Osteocyte (in vitro differentiated cells): ENCODE data around the gene REEP6. TPM values are rescaled to one million over a fixed set of nuclear protein-coding genes. Genes with fewer than 3 reads are reported as not detected.

Source experiments
- DNase-seq: peaks from one replicate; pipeline ENCODE4 v3.0.0; 2021; ENCODE audit warnings: mixed read lengths; ENCODE audit not compliant: unreplicated experiment; ENCODE audit errors: extremely low spot score
- H3K27ac Mint-ChIP-seq: one replicate; pipeline ENCODE4 v1.8.0; 2021; ENCODE audit warnings: mild to moderate bottlenecking, mixed read lengths; ENCODE audit not compliant: unreplicated experiment
- H3K27me3 Mint-ChIP-seq: one replicate; pipeline ENCODE4 v1.8.0; 2021; ENCODE audit warnings: mixed read lengths; ENCODE audit not compliant: unreplicated experiment
- H3K36me3 Mint-ChIP-seq: one replicate; pipeline ENCODE4 v1.8.0; 2021; ENCODE audit warnings: mixed read lengths; ENCODE audit not compliant: unreplicated experiment
- H3K4me1 Mint-ChIP-seq: one replicate; pipeline ENCODE4 v1.8.0; 2021; ENCODE audit warnings: mixed read lengths; ENCODE audit not compliant: unreplicated experiment
- H3K4me3 Mint-ChIP-seq: one replicate; pipeline ENCODE4 v1.8.0; 2021; ENCODE audit warnings: mild to moderate bottlenecking, moderate library complexity, mixed read lengths; ENCODE audit not compliant: unreplicated experiment
- H3K9me3 Mint-ChIP-seq: one replicate; pipeline ENCODE4 v1.8.0; 2021; ENCODE audit warnings: mixed read lengths; ENCODE audit not compliant: unreplicated experiment
- total RNA-seq: library from RNA; stranded (reverse); gene quantifications from 2 replicates; pipeline ENCODE4 v1.2.1, GENCODE V29; 2021
- TF ChIP-seq, protein P1 (sequence below): fragments of 200-600 bp; sonication (generic); IDR thresholded peaks from 2 replicates; pipeline ENCODE4 v1.5.0; 2021; ENCODE audit warnings: antibody characterized with exemption, mild to moderate bottlenecking, moderate library complexity

Gene REEP6
- total RNA-seq, 1 donor from 2014 or later = 4.1 TPM

DNA sequence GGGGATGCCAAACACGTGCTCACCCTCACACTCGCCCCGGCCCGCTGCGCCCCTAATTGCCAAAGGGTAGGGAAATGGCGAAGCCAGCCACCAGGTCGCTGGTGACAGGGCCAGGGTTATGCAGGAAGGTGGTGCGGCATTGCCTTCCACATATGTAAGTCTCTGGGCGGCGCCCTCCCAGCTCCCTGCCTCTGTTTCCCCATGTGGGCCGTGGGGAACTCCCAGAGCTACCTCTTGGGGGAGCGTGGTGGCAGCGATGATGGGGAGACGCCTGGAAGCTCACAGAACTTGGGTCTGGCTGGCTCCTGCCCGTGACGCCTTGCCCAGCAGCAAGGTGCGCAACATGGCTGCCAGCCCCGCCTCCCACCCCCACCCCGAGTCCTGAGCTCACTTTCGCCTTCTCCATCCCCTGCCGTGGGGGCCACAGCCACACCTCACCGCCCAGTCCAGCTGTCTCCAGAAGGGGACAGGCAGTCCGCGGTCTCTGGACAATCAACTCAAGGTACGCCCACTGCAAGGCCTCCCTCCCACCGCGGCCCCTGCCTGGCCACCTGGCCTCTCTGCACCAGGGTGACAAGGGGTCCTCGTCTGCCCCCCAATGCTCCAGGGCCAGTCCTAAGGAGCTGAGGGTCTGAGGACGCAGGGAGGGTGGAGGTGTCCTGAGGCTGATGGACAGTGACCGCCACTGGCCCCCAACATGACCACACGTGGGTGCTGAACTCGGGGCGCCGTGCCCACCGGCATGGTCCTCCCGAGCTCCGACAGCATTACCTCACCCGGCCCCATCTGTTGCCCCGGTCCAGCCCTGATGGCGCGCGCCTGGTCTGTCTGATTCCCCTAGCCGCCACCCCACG is 18.5 kb upstream of the REEP6 start:
- Mint-ChIP-seq H3K4me1 (peaks cover 11% of the 10 kb centered on the region), H3K36me3 (peaks cover 3% of the 10 kb centered on the region), H3K4me3 (no peak overlapping the region), H3K27ac (no peak overlapping the region), H3K27me3 (peaks cover 2% of the 10 kb centered on the region), H3K9me3 (no peaks in the 10 kb centered on the region)
- TF ChIP-seq, protein P1, sequence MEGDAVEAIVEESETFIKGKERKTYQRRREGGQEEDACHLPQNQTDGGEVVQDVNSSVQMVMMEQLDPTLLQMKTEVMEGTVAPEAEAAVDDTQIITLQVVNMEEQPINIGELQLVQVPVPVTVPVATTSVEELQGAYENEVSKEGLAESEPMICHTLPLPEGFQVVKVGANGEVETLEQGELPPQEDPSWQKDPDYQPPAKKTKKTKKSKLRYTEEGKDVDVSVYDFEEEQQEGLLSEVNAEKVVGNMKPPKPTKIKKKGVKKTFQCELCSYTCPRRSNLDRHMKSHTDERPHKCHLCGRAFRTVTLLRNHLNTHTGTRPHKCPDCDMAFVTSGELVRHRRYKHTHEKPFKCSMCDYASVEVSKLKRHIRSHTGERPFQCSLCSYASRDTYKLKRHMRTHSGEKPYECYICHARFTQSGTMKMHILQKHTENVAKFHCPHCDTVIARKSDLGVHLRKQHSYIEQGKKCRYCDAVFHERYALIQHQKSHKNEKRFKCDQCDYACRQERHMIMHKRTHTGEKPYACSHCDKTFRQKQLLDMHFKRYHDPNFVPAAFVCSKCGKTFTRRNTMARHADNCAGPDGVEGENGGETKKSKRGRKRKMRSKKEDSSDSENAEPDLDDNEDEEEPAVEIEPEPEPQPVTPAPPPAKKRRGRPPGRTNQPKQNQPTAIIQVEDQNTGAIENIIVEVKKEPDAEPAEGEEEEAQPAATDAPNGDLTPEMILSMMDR = no peak
- DNase-seq = no peak

DNA sequence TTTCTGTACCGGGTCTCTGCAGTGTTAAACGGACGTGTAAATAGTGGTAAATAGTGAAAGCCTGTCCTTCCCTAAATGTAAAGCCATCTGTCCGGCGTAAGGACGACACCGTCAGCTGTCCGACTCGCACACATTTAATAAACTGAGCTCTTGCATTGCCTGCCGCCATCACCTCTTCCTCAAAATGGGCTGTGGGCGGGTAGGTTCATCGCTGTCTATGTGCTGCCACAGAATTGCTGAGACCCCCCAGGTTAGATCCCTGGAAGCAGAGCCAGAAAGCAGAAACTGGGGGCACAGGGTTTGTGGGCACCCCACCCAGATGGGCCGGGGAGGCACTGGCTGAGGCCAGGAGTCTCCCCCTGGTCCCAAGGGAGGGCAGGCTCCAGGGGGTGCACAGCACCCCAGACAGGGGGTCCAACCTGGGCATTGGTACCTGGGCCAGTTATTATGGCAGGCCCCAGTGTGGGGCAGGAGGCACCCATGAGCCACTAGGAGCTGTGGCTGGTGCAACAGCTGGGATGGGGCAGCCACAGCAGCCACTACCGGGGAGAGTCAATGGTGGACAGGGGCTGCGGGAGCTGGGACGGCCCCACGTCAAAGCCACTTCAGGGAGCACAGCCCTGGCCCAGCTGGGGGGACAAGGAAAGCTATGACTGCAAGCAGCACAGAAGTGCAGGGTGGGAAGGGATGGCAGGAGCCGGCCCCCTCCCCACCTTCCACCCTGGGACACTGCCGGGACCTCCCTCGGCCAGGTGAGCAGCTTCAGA is 17.7 kb upstream of the REEP6 start:
- no peak for DNase-seq
- Mint-ChIP-seq H3K27ac (no peak overlapping the region), H3K4me3 (no peak overlapping the region), H3K27me3 (peaks cover 2% of the 10 kb centered on the region), H3K4me1 (peaks cover 18% of the 10 kb centered on the region), H3K36me3 (peaks cover 4% of the 10 kb centered on the region), H3K9me3 (no peaks in the 10 kb centered on the region)
- TF ChIP-seq, protein P1 = no peak

DNA sequence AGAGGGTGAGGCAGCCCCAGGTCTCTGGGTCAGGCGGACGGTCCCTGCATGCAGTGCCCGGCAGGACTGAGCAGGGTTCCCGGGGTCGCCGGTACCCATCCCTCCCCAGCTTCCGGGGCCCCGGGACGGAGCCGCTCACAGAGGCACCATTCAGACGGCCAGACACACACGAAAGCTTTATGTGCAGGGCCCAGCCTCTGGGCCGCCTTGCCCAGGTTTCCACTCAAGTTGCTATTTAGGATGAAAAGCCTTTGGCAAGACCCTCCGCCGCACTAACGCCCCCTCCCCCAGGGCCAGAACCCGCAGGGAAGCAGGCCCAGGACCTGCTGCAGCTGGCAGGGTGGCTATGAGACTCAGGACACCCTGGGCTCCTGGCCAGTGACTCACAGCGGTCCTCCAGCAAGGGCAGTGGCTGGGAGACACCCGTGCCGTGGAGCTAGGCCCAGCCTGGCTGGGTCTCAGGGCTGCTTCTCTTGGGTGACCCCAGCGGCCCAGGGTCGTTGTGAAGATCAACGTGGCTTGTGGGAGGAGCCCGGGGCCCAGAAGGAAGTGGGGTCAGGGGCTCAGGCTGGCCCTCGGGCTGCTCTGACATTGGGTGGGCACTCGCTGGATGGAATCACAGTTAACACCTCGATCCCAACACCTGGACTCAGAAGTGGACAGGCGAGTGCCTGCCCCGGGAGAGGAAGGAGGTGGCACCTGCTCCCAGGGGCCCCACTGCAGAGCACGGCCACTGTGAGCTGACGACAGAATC is 16.8 kb upstream of the REEP6 start:
- Mint-ChIP-seq H3K9me3 (no peaks in the 10 kb centered on the region), H3K4me1 (peaks cover 23% of the 10 kb centered on the region), H3K36me3 (peaks cover 4% of the 10 kb centered on the region), H3K27me3 (peaks cover 2% of the 10 kb centered on the region), H3K27ac (no peak overlapping the region), H3K4me3 (no peak overlapping the region)
- TF ChIP-seq, protein P1 = no peak
- no peak for DNase-seq

DNA sequence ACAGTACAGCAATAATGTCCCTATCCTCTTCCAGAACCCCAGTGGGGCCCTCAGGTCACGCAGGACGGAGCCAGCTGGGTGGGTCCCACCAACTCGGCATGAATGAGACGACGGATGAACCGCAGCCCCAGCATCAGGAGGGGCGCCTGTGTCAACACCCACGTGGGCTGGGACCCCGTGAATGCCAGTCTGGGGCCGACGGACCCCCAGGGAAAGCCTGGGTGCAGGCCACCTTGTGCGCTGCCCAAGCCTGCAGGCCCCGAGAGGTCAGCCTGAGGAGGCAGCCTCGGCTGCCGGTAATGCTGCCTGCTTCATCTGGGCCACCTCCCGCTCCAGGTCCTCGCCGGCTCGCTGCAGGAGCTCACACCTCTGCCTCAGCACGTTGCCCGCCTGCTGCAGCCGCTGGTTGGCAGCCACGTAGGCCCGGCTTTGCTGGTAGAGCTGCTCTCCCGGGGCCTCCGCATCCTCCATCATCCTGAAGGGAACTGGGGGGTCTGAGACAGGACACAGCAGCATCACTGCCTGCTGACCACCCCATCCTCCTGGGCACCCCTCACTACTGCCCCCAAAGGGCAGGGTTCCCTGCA is 16.1 kb upstream of the REEP6 start:
- TF ChIP-seq, protein P1 = no peak
- DNase-seq = no peak
- H3K27me3 Mint-ChIP-seq = peaks cover 2% of the 10 kb centered on the region
- peaks cover 24% of the 10 kb centered on the region for H3K4me1 Mint-ChIP-seq
- H3K4me3 Mint-ChIP-seq = no peak overlapping the region
- H3K36me3 Mint-ChIP-seq = peaks cover 4% of the 10 kb centered on the region
- no peak overlapping the region for H3K27ac Mint-ChIP-seq
- H3K9me3 Mint-ChIP-seq = no peaks in the 10 kb centered on the region
